IMR-90 (cell line): Measurements from ENCODE around the gene LGI4. TPM values are rescaled to one million over a fixed set of nuclear protein-coding genes. Genes with fewer than 3 reads are reported as not detected.

Experiments
- ATAC-seq: fragments of 200-7000 bp; cut with Tn5 transposase; 2 replicates; pipeline ENCODE4 v1.9.1; 2020; ENCODE audit warnings: low read depth, mild to moderate bottlenecking, moderate library complexity
- BruUV-seq: library from RNA; stranded (reverse); fragments of 400-500 nt; replicated peaks from 2 replicates; lab custom pipeline; 2021; lab: Mats Ljungman, UMichigan
- CTCF ChIA-PET: fragments of 300-600 bp; formaldehyde crosslinking; extraction: SDS; loops from one replicate; lab custom pipeline; 2021; ENCODE audit warnings: antibody characterized with exemption; lab: Yijun Ruan, JAX
- POLR2A ChIA-PET: fragments of 300-600 bp; sonication (Branson Sonifier 250); formaldehyde crosslinking; loops from one replicate; lab custom pipeline; 2022; ENCODE audit warnings: antibody characterized with exemption; ENCODE audit not compliant: unreplicated experiment; lab: Charles Lee
- DNase-seq: peaks from one replicate; pipeline ENCODE4 v3.0.0; 2013
- H2AFZ ChIP-seq: replicated peaks from 2 replicates; pipeline ENCODE3; 2013; ENCODE audit warnings: low read length, mild to moderate bottlenecking; ENCODE audit not compliant: poor library complexity
- H2AK5ac ChIP-seq: 2 replicates; pipeline ENCODE4 v1.6.1; 2013; ENCODE audit warnings: low read depth, low read length, inconsistent platforms
- H2AK9ac ChIP-seq: replicated peaks from 2 replicates; pipeline ENCODE3; 2013; ENCODE audit warnings: mild to moderate bottlenecking, low read depth, low read length, moderate library complexity; ENCODE audit not compliant: poor library complexity
- H2BK120ac ChIP-seq: 2 replicates; pipeline ENCODE4 v1.6.1; 2013; ENCODE audit warnings: low read depth, low read length, inconsistent platforms
- H2BK15ac ChIP-seq: 3 replicates; pipeline ENCODE4 v1.6.1; 2013; ENCODE audit warnings: low read depth, low read length, inconsistent platforms
- H2BK20ac ChIP-seq: 2 replicates; pipeline ENCODE4 v1.6.1; 2013; ENCODE audit warnings: low read depth, mild to moderate bottlenecking, inconsistent platforms, low read length, moderate library complexity
- H2BK5ac ChIP-seq: 2 replicates; pipeline ENCODE4 v1.6.1; 2013; ENCODE audit warnings: mild to moderate bottlenecking, low read depth, low read length, inconsistent platforms; ENCODE audit not compliant: poor library complexity, severe bottlenecking
- H3K14ac ChIP-seq: replicated peaks from 2 replicates; pipeline ENCODE4 v1.6.1; 2013; ENCODE audit warnings: low read depth, low read length, inconsistent platforms
- H3K18ac ChIP-seq: 2 replicates; pipeline ENCODE4 v1.6.1; 2013; ENCODE audit warnings: low read depth, low read length, control low read depth
- H3K23ac ChIP-seq: 2 replicates; pipeline ENCODE4 v1.6.1; 2013; ENCODE audit warnings: low read depth, low read length, inconsistent platforms
- H3K27ac ChIP-seq: 2 replicates; pipeline ENCODE4 v1.5.1; 2013; ENCODE audit warnings: mild to moderate bottlenecking, control low read depth, low read length; ENCODE audit not compliant: insufficient read depth
- H3K27me3 ChIP-seq: 2 replicates; pipeline ENCODE4 v1.6.1; 2013; ENCODE audit warnings: low read length; ENCODE audit not compliant: control insufficient read depth, insufficient read depth
- H3K36me3 ChIP-seq: 2 replicates; pipeline ENCODE4 v1.6.1; 2013; ENCODE audit warnings: low read length, mixed read lengths; ENCODE audit not compliant: control insufficient read depth, insufficient read depth
- H3K4ac ChIP-seq: 2 replicates; pipeline ENCODE4 v1.6.1; 2013; ENCODE audit warnings: low read depth, low read length, inconsistent platforms
- H3K4me1 ChIP-seq: 2 replicates; pipeline ENCODE4 v1.6.1; 2013; ENCODE audit warnings: low read length, mixed read lengths; ENCODE audit not compliant: control insufficient read depth, insufficient read depth
- H3K4me2 ChIP-seq: 2 replicates; pipeline ENCODE4 v1.6.1; 2013; ENCODE audit warnings: low read depth, mild to moderate bottlenecking, control low read depth, low read length, moderate library complexity
- H3K4me3 ChIP-seq: 2 replicates; pipeline ENCODE4 v1.5.1; 2013; ENCODE audit warnings: low read depth, mild to moderate bottlenecking, control low read depth, low read length, moderate library complexity; ENCODE audit not compliant: insufficient read depth
- H3K56ac ChIP-seq: 2 replicates; pipeline ENCODE4 v1.6.1; 2013; ENCODE audit warnings: low read length, inconsistent platforms; ENCODE audit not compliant: insufficient read depth; ENCODE audit errors: extremely low read depth
- H3K79me1 ChIP-seq, 2 experiments: 2 replicates each; pipeline ENCODE4 v1.6.1; 2013; ENCODE audit warnings: low read length in 2 of 2, inconsistent platforms in 1 of 2, low read depth in 1 of 2
- H3K9ac ChIP-seq: 2 replicates; pipeline ENCODE4 v1.6.1; 2013; ENCODE audit warnings: low read depth, low read length, control low read depth
- H3K9me1 ChIP-seq: 2 replicates; pipeline ENCODE4 v1.6.1; 2013; ENCODE audit warnings: low read length, inconsistent platforms; ENCODE audit not compliant: insufficient read depth
- H3K9me3 ChIP-seq: 2 replicates; pipeline ENCODE4 v1.6.1; 2013; ENCODE audit warnings: low read length; ENCODE audit not compliant: control insufficient read depth, insufficient read depth
- H4K20me1 ChIP-seq: 2 replicates; pipeline ENCODE4 v1.6.1; 2013; ENCODE audit warnings: low read length, inconsistent platforms; ENCODE audit not compliant: insufficient read depth
- H4K5ac ChIP-seq: 2 replicates; pipeline ENCODE4 v1.6.1; 2013; ENCODE audit warnings: mild to moderate bottlenecking, low read depth, low read length, control low read depth
- H4K8ac ChIP-seq, 2 experiments: 2 replicates each; pipeline ENCODE4 v1.6.1; 2013; ENCODE audit warnings: low read depth in 2 of 2, low read length in 2 of 2, control low read depth in 1 of 2, inconsistent platforms in 1 of 2
- H4K91ac ChIP-seq: 2 replicates; pipeline ENCODE4 v1.6.1; 2013; ENCODE audit warnings: low read depth, low read length, inconsistent platforms; ENCODE audit not compliant: insufficient read depth
- CEBPB ChIP-seq: IDR thresholded peaks from 2 replicates; pipeline ENCODE4 v1.6.1; 2012; ENCODE audit warnings: low read depth, low read length, improper control_type of control experiment
- CHD1 ChIP-seq: IDR thresholded peaks from 2 replicates; pipeline ENCODE4 v1.6.1; 2012; ENCODE audit warnings: low read depth, low read length, improper control_type of control experiment
- MAZ ChIP-seq: IDR thresholded peaks from 2 replicates; pipeline ENCODE4 v1.6.1; 2012; ENCODE audit warnings: low read depth, mild to moderate bottlenecking, low read length, improper control_type of control experiment, moderate library complexity, borderline replicate concordance
- MXI1 ChIP-seq: IDR thresholded peaks from 2 replicates; pipeline ENCODE4 v1.6.1; 2012; ENCODE audit warnings: low read depth, mild to moderate bottlenecking, low read length, moderate library complexity, borderline replicate concordance
- POLR2A ChIP-seq: IDR thresholded peaks from 2 replicates; pipeline ENCODE4 v1.6.1; 2012; ENCODE audit warnings: mild to moderate bottlenecking, low read depth, low read length
- RAD21 ChIP-seq: IDR thresholded peaks from 2 replicates; pipeline ENCODE4 v1.6.1; 2012; ENCODE audit warnings: low read length, improper control_type of control experiment
- SMC3 ChIP-seq: fragments of 150-350 bp; IDR thresholded peaks from 2 replicates; pipeline ENCODE4 v1.6.1; 2016; ENCODE audit warnings: low read depth, mild to moderate bottlenecking, antibody characterized with exemption, low read length, moderate library complexity
- WGBS, 2 experiments: methylation state at CpG; one replicate each; pipeline versions ENCODE4 v1.1.5 to v1.1.7; 2013; ENCODE audit warnings: missing lambda C conversion rate in 2 of 2; ENCODE audit not compliant: insufficient read length in 1 of 2; ENCODE audit errors: extremely low coverage in 2 of 2; 5-methylcytosine and 5-hydroxymethylcytosine counted together
- dilution Hi-C: fragments of 300-500 bp; cut with HindIII; formaldehyde crosslinking; loops from one replicate; pipeline ENCODE4 v1.14.3; 2018; ENCODE audit warnings: low sequenced_read_pairs; ENCODE audit not compliant: unreplicated experiment
- in situ Hi-C: fragments of 300-500 bp; cut with MboI; formaldehyde crosslinking; loops from 3 replicates; pipeline ENCODE4 v1.14.3; 2019; ENCODE audit warnings: low sequenced_read_pairs, inconsistent platforms, mixed read lengths
- intact Hi-C: fragments of 100-400 bp; cut with micrococcal nuclease; formaldehyde crosslinking; loops from 2 replicates; pipeline ENCODE4 v1.10.0; 2022
- polyA plus RNA-seq, 3 experiments: library from polyadenylated mRNA; depleted of rRNA; stranded (reverse); fragments of >200 nt; gene quantifications; 2 replicates each; pipeline ENCODE4 v1.2.3, GENCODE V29; 2012; ENCODE audit warnings: low replicate concordance in 1 of 3
- total RNA-seq: library from RNA; depleted of rRNA; stranded (reverse); fragments of >200 nt; gene quantifications from 2 replicates; pipeline ENCODE4 v1.2.3, GENCODE V29; 2012

LGI4 gene
- total and polyA plus RNA-seq, 2 of the 4 experiments (the other 2 are of a cell fraction) = 0.10 TPM; not detected in 1

- ATAC-seq (peak; percentile 85), DNase-seq (peak; percentile 80)
- 0 out of 2 replicates have a peak, but pooled peaks cover 2% of the 10 kb centered on the region for H4K20me1 ChIP-seq
- H3K4me2 ChIP-seq = peak within 1 kb of the TSS; percentile 85
- in situ Hi-C loops = no loop called here
- H3K23ac ChIP-seq = peak within 1 kb of the TSS; percentile 90
- H3K56ac ChIP-seq = peak within 1 kb of the TSS; percentile 69; the same call in 1 of the 2 replicates
- H3K9me1 ChIP-seq = peaks cover 12% of the 10 kb centered on the region; the same call in 1 of the 2 replicates
- peak within 1 kb of the TSS; percentile 99 for H2AK9ac ChIP-seq
- H4K91ac ChIP-seq = peak within 1 kb of the TSS; percentile 95
- CTCF ChIA-PET = interaction anchor here (0.5 to 0.9 kb wide), 4 partner anchors 70 to 244 kb away, joined by 3 read pairs; no protein-coding TSS in a partner anchor
- peak within 1 kb of the TSS; percentile 52; the same call in 1 of the 3 replicates for H2BK15ac ChIP-seq
- peak within 1 kb of the TSS; percentile 79 for H3K4me3 ChIP-seq
- peak within 1 kb of the TSS; percentile 65 for H2BK120ac ChIP-seq
- H3K27me3 ChIP-seq = no peaks in the 10 kb centered on the region
- no peak for TF ChIP-seq CHD1
- TF ChIP-seq SMC3 = no peak
- 0 out of 2 replicates have a peak, but pooled peaks have one; percentile 13 for TF ChIP-seq MXI1
- TF ChIP-seq CEBPB = peak; percentile 65
- TF ChIP-seq RAD21 = peak; percentile 9; the same call in 1 of the 2 replicates
- TF ChIP-seq POLR2A = peak; percentile 67
- peak; percentile 70; the same call in 1 of the 2 replicates for TF ChIP-seq MAZ
- intact Hi-C loops = no loop called here
- peaks cover 19% of the 10 kb centered on the region for H3K36me3 ChIP-seq
- WGBS, 2 experiments = 0% methylated on average over 6 of the region's 49 CpGs; no CpG with 5 or more reads in 1 of the 2 experiments
- dilution Hi-C loops = no loop called here
- H3K4me1 ChIP-seq = peaks cover 9% of the 10 kb centered on the region
- H2BK20ac ChIP-seq = peak within 1 kb of the TSS; percentile 16; the same call in 1 of the 2 replicates
- no TSS peak for BruUV-seq
- peak within 1 kb of the TSS; percentile 100 for H2AFZ ChIP-seq
- peak within 1 kb of the TSS; percentile 21 for H3K18ac ChIP-seq
- peak within 1 kb of the TSS; percentile 87 for H3K4ac ChIP-seq
- peak within 1 kb of the TSS; percentile 45 for H4K5ac ChIP-seq
- peak within 1 kb of the TSS; percentile 84 for H2BK5ac ChIP-seq
- POLR2A ChIA-PET = interaction anchor here (0.6 kb wide), 1 partner anchor 57 kb away, joined by 6 read pairs; no protein-coding TSS in a partner anchor
- no peaks in the 10 kb centered on the region for H3K9me3 ChIP-seq
- peak within 1 kb of the TSS; percentile 91 for H3K14ac ChIP-seq
- peak within 1 kb of the TSS; percentile 75 for H3K27ac ChIP-seq
- peak within 1 kb of the TSS; percentile 75 to 97 for H4K8ac ChIP-seq
- peak within 1 kb of the TSS; percentile 83 for H3K9ac ChIP-seq
- peak within 1 kb of the TSS; percentile 90 for H2AK5ac ChIP-seq
- peaks cover 8 to 42% of the 10 kb centered on the region in 2 experiments; a peak in 2 of 4 replicates for H3K79me1 ChIP-seq
Observed at GRCh38 chr19:35154525-35155406, 19.9 kb upstream of the LGI4 start, which contains the start of gene FXYD5. TSS of gene FXYD5 (plus strand) at chr19:35154735. CDS start at chr19:35155551, 816 bp downstream.
